ENCODE measurements around the gene DLG2. TPM values are rescaled to one million over a fixed set of nuclear protein-coding genes. Genes with fewer than 3 reads are reported as not detected.
"Not testable (repeated sequence)": the region's sequence is repeated elsewhere in the genome, so short reads cannot be mapped to it uniquely, and the experiment has no call there.

Gene DLG2
- total RNA-seq, 1 donor: 1.3 TPM

DNA sequence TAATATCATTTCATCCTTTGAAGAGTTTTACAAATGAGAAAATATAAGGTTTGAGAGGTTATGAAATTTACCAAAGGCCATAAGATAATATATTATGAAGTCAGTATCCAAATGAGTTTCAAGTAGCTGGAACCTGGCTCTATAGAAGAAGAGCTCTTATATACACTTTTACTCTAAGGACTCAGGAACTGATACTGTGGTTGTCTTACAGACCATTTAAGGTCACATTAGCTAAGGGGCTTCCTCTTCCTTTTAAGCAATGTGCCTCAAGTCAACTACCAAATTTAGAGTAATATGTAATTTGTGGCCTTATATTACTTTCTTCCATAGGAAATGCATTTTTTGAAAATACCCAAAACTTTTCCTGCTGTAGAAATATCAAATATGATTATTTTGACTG is 369.3 kb downstream of the DLG2 start:
- DNase-seq (ENCODE audit: low read depth): no peak
- no peak overlapping the region for H3K4me3 ChIP-seq (ENCODE audit: low read depth, low read length)
- TF ChIP-seq, protein P1, sequence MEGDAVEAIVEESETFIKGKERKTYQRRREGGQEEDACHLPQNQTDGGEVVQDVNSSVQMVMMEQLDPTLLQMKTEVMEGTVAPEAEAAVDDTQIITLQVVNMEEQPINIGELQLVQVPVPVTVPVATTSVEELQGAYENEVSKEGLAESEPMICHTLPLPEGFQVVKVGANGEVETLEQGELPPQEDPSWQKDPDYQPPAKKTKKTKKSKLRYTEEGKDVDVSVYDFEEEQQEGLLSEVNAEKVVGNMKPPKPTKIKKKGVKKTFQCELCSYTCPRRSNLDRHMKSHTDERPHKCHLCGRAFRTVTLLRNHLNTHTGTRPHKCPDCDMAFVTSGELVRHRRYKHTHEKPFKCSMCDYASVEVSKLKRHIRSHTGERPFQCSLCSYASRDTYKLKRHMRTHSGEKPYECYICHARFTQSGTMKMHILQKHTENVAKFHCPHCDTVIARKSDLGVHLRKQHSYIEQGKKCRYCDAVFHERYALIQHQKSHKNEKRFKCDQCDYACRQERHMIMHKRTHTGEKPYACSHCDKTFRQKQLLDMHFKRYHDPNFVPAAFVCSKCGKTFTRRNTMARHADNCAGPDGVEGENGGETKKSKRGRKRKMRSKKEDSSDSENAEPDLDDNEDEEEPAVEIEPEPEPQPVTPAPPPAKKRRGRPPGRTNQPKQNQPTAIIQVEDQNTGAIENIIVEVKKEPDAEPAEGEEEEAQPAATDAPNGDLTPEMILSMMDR (IDR thresholded peaks at IDR 0.05; ENCODE audit: insufficient read depth, low read depth, low read length): no peak

DNA sequence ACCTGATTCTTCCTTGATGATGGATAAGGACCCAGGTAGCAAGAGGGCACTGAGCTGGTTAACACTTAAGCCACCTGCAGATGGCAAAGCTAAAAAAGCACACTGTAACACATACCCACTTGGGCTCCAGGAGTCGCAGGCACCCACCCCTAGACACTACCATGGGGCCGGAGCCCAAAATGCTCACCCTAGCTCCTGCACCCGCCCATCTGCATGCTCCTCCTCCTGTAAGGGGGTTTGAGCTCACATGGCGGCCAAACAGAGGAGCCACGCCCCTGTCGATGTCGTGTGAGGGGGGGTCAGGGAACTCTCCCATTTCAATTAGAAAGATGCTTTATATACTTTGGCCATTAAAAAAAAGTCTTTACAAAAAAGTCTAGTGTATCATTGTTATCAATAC is 370.7 kb downstream of the DLG2 start:
- no peak overlapping the region for H3K4me3 ChIP-seq (ENCODE audit: low read depth, low read length)
- TF ChIP-seq, protein P1 (IDR thresholded peaks at IDR 0.05; ENCODE audit: insufficient read depth, low read depth, low read length): no peak
- DNase-seq (ENCODE audit: low read depth): no peak

DNA sequence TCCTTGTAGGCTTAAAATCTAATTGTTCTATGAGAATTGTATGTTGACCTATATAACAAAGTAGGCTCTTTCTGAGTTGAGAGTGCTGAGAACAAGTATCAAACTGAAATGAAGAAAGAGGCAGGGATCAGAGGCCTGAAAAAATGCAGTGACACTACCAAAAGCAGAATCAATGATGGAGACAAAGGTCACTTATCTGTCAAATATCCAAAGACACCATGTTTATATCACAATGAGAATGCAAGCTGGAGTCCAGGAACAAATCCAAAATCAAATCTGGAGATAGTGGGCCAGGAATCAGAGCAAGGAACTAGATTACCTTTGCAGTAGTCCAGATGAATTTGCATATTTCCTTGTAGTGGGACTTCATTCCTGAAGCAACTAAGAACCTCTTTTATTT is 377.7 kb downstream of the DLG2 start:
- H3K4me3 ChIP-seq (ENCODE audit: low read depth, low read length): no peak overlapping the region
- no peak for DNase-seq (ENCODE audit: low read depth)
- TF ChIP-seq, protein P1 (IDR thresholded peaks at IDR 0.05; ENCODE audit: insufficient read depth, low read depth, low read length): no peak

DNA sequence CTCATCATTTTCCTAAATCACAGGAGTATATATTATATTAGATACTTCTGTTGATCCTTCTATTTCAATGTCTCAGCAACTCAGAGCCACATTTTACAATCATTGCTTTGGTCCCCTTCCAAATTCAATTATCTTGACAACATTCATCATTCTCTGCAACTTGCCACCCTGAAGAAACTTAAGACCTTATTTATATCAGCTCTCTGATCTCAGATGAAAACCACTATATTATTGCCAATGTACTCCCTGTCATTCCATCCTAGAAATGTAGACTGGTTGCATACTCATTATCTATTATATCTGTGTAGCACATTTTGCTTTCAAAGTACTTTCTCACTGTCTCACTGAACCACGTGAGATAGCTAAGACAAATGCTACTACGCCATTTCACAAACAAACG is 379.3 kb downstream of the DLG2 start:
- H3K4me3 ChIP-seq (ENCODE audit: low read depth, low read length): no peak overlapping the region
- no peak for DNase-seq (ENCODE audit: low read depth)
- TF ChIP-seq, protein P1 (IDR thresholded peaks at IDR 0.05; ENCODE audit: insufficient read depth, low read depth, low read length): no peak

DNA sequence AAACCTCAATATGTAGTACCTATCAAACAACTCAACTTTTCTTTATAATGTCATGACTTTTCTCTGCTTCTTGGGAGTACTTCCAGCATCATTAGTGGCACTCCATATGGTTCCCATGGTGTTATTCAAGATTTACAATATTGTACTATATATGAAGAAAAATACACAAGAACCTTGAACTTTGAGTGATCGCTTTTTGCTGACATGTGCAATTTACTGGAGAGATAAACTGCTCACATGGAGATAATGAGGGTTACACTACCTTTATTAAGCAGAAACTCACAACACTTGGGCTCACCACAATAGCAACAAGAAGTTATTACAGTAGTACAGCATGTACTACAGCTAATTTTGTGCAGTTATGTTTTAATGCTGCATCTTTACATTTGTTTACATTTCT is 388.2 kb downstream of the DLG2 start:
- H3K4me3 ChIP-seq (ENCODE audit: low read depth, low read length): no peak overlapping the region
- TF ChIP-seq, protein P1 (IDR thresholded peaks at IDR 0.05; ENCODE audit: insufficient read depth, low read depth, low read length): no peak
- DNase-seq (ENCODE audit: low read depth): no peak

DNA sequence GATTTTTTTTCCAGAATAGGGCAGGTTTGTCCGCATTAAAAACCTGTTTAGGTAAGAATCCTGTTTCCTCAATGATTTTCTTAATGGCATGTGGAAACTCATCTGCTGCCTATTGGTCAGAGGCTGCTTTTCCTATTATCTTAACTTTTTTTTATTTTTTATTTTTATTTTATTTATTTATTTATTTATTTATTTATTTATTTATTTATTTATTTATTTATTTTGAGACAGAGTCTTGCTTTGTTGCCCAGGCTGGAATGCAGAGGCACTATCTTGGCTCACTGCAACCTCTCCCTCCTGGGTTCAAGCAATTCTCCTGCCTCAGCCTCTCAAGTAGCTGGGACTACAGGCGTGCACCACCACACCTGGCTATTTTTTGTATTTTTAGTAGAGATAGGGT is 389.1 kb downstream of the DLG2 start:
- DNase-seq (ENCODE audit: low read depth); H3K4me3 ChIP-seq (ENCODE audit: low read depth, low read length): not testable (repeated sequence)

DNA sequence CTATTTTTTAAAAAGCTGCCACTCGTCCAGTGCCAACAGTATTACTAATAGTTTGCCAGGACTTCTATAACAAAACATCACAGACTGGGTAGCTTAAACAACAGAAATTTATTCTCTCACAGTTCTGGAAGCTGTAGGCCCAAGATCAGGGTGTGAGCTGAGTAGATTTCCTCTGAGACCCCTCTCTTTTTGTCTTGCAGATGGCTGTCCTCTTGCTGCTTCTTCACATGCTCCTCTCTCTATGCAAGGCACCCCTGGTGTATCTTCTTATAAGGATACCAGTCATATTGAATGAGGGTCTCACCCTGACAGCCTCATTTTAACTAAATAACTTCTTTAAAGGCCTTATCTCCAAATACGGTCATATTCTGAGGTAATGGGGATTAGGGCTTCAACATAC is 390.9 kb downstream of the DLG2 start:
- no peak for DNase-seq (ENCODE audit: low read depth)
- TF ChIP-seq, protein P1 (IDR thresholded peaks at IDR 0.05; ENCODE audit: insufficient read depth, low read depth, low read length): no peak
- no peak overlapping the region for H3K4me3 ChIP-seq (ENCODE audit: low read depth, low read length)
